GM12878 (cell line): ENCODE results near the gene TREH. TPM values are rescaled to one million over a fixed set of nuclear protein-coding genes. Genes with fewer than 3 reads are reported as not detected.

ENCODE experiments used
- ATAC-seq: fragments of 200-7000 bp; cut with Tn5 transposase; 3 replicates; pipeline ENCODE4 v1.9.1; 2020; ENCODE audit warnings: mild to moderate bottlenecking, moderate library complexity
- BruUV-seq: library from RNA; stranded (reverse); fragments of 400-500 nt; replicated peaks from 2 replicates; lab custom pipeline; 2021; lab: Mats Ljungman, UMichigan
- CTCF ChIA-PET: fragments of 300-600 bp; sonication (Branson Sonifier 250); formaldehyde crosslinking; extraction: SDS; loops from one replicate; lab custom pipeline; 2021; ENCODE audit warnings: inconsistent platforms; lab: Yijun Ruan, JAX
- POLR2A ChIA-PET: fragments of 350-600 bp; formaldehyde crosslinking; extraction: SDS; loops from one replicate; lab custom pipeline; 2021; ENCODE audit warnings: inconsistent platforms; lab: Charles Lee
- RAD21 ChIA-PET: fragments of 300-600 bp; sonication (Branson Sonifier 250); formaldehyde crosslinking; loops from one replicate; lab custom pipeline; 2023; ENCODE audit warnings: antibody characterized with exemption; ENCODE audit not compliant: unreplicated experiment; lab: Charles Lee
- SMC1A ChIA-PET: fragments of 300-600 bp; sonication (Branson Sonifier 250); formaldehyde crosslinking; loops from one replicate; lab custom pipeline; 2023; ENCODE audit not compliant: unreplicated experiment, uncharacterized antibody; lab: Charles Lee
- DNase-seq: peaks from one replicate; pipeline ENCODE4 v3.0.0-alpha.2; 2011; ENCODE audit warnings: low read depth, low spot score
- FAIRE-seq: peaks from 3 replicates; lab custom pipeline; 2011; peaks lifted over from hg19 to GRCh38; lab: Jason Lieb, UNC
- H2AFZ ChIP-seq: 2 replicates; pipeline ENCODE4 v1.6.0; 2011; ENCODE audit warnings: low read depth, low read length, control low read depth; ENCODE audit not compliant: control insufficient read depth
- H3K27ac ChIP-seq: 2 replicates; pipeline ENCODE4 v1.5.1; 2011; ENCODE audit warnings: control low read depth; ENCODE audit not compliant: control insufficient read depth, insufficient read depth
- H3K27me3 ChIP-seq, 2 experiments: replicated peaks in 1 of 2; 2 replicates each; pipeline versions ENCODE4 v1.6.0 to v1.6.1; 2011; ENCODE audit warnings: low read length in 1 of 2; ENCODE audit not compliant: control insufficient read depth in 2 of 2, insufficient read depth in 2 of 2
- H3K36me3 ChIP-seq, 2 experiments: 2 replicates each; pipeline ENCODE4 v1.5.1; 2011; ENCODE audit warnings: low read length in 1 of 2; ENCODE audit not compliant: control insufficient read depth in 2 of 2, insufficient read depth in 2 of 2
- H3K4me1 ChIP-seq: 2 replicates; pipeline ENCODE4 v1.6.1; 2011; ENCODE audit warnings: mild to moderate bottlenecking, low read length, moderate library complexity, mixed read lengths; ENCODE audit not compliant: control insufficient read depth, insufficient read depth
- H3K4me2 ChIP-seq: 2 replicates; pipeline ENCODE4 v1.6.0; 2011; ENCODE audit warnings: control low read depth; ENCODE audit not compliant: control insufficient read depth, insufficient read depth
- H3K4me3 ChIP-seq: fragments of 200-600 bp; sonication (generic); 2 replicates; pipeline ENCODE4 v1.5.1; 2016
- H3K79me2 ChIP-seq: 2 replicates; pipeline ENCODE4 v1.6.0; 2011; ENCODE audit warnings: low read length; ENCODE audit not compliant: control insufficient read depth, insufficient read depth
- H3K9ac ChIP-seq: 2 replicates; pipeline ENCODE4 v1.8.0; 2011; ENCODE audit warnings: low read length, control low read depth, mixed read lengths; ENCODE audit not compliant: control insufficient read depth, insufficient read depth
- H3K9me3 ChIP-seq: replicated peaks from 3 replicates; pipeline ENCODE4 v1.5.1; 2011; ENCODE audit warnings: mild to moderate bottlenecking, low read length; ENCODE audit not compliant: control insufficient read depth, insufficient read depth
- H4K20me1 ChIP-seq: 2 replicates; pipeline ENCODE4 v1.6.0; 2011; ENCODE audit not compliant: control insufficient read depth, insufficient read depth
- SUZ12 ChIP-seq: fragments of 200-600 bp; sonication (generic); IDR thresholded peaks from one replicate; pipeline ENCODE4 v1.6.1; 2018; ENCODE audit warnings: antibody characterized with exemption, mild to moderate bottlenecking; ENCODE audit not compliant: unreplicated experiment
- WRNIP1 ChIP-seq: IDR thresholded peaks from 2 replicates; pipeline ENCODE4 v1.6.1; 2011; ENCODE audit warnings: low read depth, low read length, improper control_type of control experiment, borderline replicate concordance
- WGBS: methylation state at CpG from one replicate; pipeline ENCODE4 v1.1.6; 2016; ENCODE audit warnings: low lambda C conversion rate; ENCODE audit not compliant: insufficient replicate concordance, insufficient coverage; ENCODE audit errors: missing lambda C conversion rate; 5-methylcytosine and 5-hydroxymethylcytosine counted together
- in situ Hi-C: fragments of 300-500 bp; cut with MboI; formaldehyde crosslinking; loops from 9 replicates; pipeline ENCODE4 v1.14.3; 2018; ENCODE audit warnings: mixed read lengths
- intact Hi-C: fragments of 100-400 bp; cut with micrococcal nuclease; formaldehyde crosslinking; loops from one replicate; pipeline ENCODE4 v1.14.2; 2022; ENCODE audit not compliant: unreplicated experiment
- polyA plus RNA-seq, 11 experiments: library from polyadenylated mRNA; depleted of rRNA in 4 of 11; unstranded in 6 of 11; stranded (reverse) in 5 of 11; fragments of >200 nt; fragmentation: Nextera tagmentation in 4 of 11; fragmentation: Illumina TruSeq in 1 of 11; extraction: Ambion mirVana in 4 of 11; extraction: Trizol in 1 of 11; gene quantifications; 1 replicate in 1 of 11; 2 replicates in 10 of 11; pipeline versions ENCODE4 v1.2.1 to v1.2.3, GENCODE V29; 2011 to 2016; ENCODE audit warnings: inconsistent platforms in 2 of 11, missing spikeins in 2 of 11, low read depth in 1 of 11
- total RNA-seq, 4 experiments: library from RNA; depleted of rRNA in 3 of 4; stranded (reverse); fragments of >200 nt in 3 of 4; fragmentation: Illumina TruSeq in 1 of 4; extraction: Trizol in 1 of 4; gene quantifications; 2 replicates each; pipeline versions ENCODE4 v1.2.1 to v1.2.3, GENCODE V29; 2013 to 2021

The TREH gene
- total and polyA plus RNA-seq, 10 of the 15 experiments (the other 5 are each of a cell fraction or from before 2014, with no cell fraction given): not detected

DNA sequence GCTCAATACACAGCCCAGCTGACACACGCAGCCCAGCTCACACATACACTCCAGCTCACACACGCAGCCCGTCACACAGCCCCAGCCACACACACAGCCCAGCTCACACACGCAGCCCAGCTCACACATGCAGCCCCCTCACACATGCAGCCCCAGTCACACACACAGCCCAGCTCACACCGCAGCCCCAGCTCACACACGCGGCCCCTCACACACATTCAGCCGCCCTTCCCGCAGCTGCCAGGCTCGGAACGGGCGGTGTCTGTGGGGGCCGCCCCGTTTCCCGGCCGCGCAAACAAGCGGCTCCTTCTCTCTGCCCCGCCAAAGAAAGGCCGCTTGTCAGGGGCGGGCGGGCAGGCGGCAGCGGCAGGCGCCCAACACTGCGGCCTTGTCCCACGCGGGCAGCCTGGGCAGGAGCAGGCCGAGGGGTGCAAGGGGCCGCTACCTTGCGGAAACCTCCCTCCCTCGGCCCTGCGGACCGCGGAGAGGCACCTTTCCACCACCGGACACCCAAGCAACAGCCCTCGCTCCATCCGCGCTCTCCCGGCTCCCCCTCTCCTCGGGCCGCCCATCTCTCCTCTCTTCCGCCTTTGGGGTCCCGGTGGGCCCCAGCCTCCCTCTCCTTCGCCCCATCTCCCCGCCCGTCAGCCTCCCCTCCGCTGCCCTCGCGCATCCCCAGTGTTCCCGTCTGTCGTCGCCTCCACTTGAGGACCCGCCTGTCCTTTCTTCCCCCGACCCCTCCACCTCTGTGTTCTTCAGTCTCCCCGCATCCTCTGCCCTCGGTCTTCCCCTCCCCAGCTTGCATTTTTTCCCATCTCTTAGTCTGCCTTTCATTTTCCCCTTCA, 69.8 kb downstream of the TREH start:
- H3K79me2 ChIP-seq: no peaks in the 10 kb centered on the region
- CTCF ChIA-PET: interaction anchor here (0.5 to 2.2 kb wide), 8 partner anchors 8 to 261 kb away, joined by 3 to 22 read pairs (median 4); no protein-coding TSS in a partner anchor
- FAIRE-seq (no peak), DNase-seq (no peak), ATAC-seq (peak; percentile 10)
- in situ Hi-C loops (no loop called here), intact Hi-C loops (no loop called here)
- no peak overlapping the region for H3K27ac ChIP-seq
- WGBS: 10% methylated on average over 37 of the region's 57 CpGs
- no peaks in the 10 kb centered on the region for H3K9me3 ChIP-seq
- H4K20me1 ChIP-seq: peaks cover 3% of the 10 kb centered on the region; the same call in 1 of the 2 replicates
- no peaks in the 10 kb centered on the region for H3K36me3 ChIP-seq
- RAD21 ChIA-PET: interaction anchor here (1.0 kb wide), 1 partner anchor 258 kb away, joined by 3 read pairs; no protein-coding TSS in a partner anchor
- SMC1A ChIA-PET: no interaction called here
- H3K27me3 ChIP-seq: peaks cover 21 to 36% of the 10 kb centered on the region in 2 experiments; a peak in 3 of 4 replicates
- POLR2A ChIA-PET: interaction anchor here (0.6 kb wide), 1 partner anchor 10 kb away, joined by 3 read pairs; no protein-coding TSS in a partner anchor
- H3K4me1 ChIP-seq: peaks cover 8% of the 10 kb centered on the region
- BruUV-seq: no TSS peak
- TF ChIP-seq SUZ12 (peak; percentile 95), WRNIP1 (no peak)
- 0 out of 2 replicates have a peak overlapping the region, but pooled peaks have one; percentile 6 for H3K4me3 ChIP-seq
- no peak overlapping the region for H3K9ac ChIP-seq
- H3K4me2 ChIP-seq: peak overlapping the region; percentile 68
- no peak overlapping the region for H2AFZ ChIP-seq
